GM12872 (cell line): ENCODE results near the gene TKFC.

Source experiments
- CTCF ChIP-seq: IDR thresholded peaks from 3 replicates; pipeline ENCODE4 v1.5.1; 2011; ENCODE audit warnings: low read depth, mild to moderate bottlenecking, low read length, moderate library complexity; ENCODE audit not compliant: insufficient read depth

The TKFC gene

DNA sequence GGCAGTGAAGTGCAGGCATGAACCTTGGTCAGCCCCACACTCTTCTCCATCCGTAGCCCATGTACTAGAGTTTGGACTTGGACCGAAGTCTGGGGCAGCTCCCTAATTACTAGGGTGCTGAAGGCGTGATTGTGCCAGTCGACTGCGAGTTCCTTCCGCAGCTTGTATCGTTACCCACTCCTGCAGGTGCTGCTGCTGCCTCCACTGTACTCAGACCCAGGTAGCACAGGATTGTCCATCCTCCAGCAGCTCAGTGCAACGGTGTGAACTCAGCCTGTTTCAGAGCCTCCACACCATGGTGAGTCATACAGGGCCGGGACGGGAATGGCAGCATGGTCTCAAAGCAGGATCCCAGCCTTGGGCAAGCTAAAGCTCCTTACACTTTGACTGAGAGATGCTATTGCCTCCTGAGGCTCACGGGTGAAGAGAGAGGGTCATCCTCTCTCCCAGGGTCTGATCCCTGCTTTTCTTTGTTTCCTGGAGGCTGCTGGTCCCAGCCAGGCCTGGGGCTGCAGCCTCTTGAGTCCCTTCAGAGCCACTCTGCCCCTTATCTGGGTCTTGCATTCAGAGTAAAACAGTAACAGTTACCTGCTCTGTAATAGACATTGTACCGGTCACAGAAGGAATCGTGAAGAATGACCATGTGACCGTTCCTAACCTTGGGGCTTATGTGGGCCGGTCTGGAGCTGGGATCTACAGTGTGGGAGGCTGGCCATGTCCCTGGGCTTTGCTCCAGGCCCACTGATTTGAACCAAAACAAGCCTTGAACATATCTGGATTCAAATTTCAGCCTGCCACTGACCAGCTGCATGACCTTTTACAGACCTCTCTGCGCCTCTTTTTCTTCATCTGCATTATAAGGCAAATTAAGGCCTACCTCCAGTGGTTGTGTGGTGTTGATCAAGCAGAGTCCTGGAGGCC lies 1.7 kb downstream of the TKFC start:
- no peak for TF ChIP-seq CTCF

GRCh38 chr11:61335355-61335710 lies 2.3 kb downstream of the TKFC start:
- no peak for TF ChIP-seq CTCF

DNA sequence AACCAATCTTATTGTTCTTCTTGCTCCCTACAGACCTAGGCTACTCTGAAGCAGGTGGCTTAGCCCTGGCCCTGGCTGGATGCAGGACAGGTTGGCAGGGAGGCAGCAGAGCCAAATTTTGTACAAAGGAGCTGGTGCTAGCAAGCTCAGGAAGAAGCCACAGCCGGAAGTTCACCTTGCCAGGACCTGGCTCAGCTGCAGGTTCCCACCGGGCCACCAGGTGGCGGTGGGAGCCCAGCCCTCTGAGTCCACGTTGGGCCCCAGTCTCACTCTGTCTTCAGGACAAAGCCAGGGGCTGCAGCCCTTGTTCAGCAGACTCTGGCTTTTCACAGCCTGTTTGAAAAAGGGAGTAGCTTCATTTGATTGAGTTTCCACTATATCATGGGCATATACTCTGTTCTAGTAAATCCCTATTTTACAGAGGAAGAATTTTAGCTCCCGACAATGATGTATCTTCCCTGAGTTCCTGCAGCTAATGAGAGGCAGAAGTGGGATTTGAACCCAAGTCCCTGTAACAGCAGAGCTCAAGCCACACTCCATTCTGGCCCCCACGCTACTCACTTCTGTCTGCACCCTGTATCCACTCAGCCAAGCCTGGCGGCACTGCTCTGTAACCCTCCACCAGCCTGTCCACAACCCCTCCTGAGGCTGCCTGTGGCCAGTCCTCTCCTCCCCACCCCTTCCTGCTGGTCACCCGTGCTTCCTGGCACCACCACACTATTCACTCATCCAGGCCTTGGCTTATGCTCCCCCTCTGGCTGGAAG lies 3.3 kb downstream of the TKFC start:
- peak; percentile 99 for TF ChIP-seq CTCF

DNA sequence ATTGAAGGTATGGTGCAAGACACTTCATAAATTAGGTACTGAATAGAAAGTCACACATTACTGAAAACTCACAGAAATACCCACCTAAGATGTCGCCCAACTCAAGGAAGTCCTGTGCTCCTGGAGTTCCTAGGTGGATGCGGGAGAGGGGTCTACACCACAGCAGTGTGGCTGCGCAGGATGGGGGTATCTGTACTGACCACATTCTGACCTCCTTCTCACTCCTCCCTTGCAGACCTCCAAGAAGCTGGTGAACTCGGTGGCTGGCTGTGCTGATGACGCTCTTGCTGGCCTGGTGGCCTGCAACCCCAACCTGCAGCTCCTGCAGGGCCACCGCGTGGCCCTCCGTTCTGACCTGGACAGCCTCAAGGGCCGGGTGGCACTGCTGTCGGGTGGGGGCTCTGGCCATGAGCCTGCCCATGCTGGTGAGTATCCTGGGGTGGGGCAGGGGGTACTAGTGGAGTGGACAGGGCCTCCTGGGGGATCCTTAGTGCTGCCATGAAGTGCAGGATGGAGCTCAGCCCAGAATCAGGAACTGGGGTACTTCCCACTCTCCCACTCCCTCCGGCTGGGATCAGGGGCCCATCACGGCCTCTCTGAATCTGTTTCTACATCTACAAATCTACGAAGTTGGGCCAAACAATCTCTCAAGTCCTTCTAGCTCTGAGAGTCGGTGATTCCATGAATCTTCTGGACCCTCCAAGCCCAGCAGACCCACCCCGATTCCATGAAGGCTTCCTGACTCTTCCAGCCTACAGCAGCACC lies 4.9 kb downstream of the TKFC start:
- TF ChIP-seq CTCF, result no peak

GRCh38 chr11:61338783-61339489 lies 5.9 kb downstream of the TKFC start:
- TF ChIP-seq CTCF, result no peak

DNA sequence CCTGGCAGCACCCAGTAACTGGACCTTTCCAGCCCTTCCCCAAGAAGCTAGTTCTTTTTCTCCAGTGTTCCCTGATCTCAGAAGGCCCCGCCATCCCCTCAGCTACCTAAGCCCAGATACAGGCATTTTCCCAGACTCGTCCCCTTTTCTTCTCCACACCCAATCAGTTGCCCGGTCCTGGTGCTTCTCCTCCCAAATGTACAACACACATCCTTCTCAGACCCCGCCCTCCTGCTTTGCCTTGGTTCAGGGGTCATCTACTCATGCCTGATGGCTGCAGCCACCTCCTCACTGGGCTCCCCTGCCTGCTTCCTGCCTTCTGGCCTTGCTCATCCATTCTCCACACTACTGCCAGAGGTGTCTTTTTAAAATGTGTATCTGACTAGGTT lies 6.5 kb downstream of the TKFC start:
- TF ChIP-seq CTCF, result no peak
